NCI-H524 treated with DMSO at 0.1 percent for 48 hours (cell line): Measurements from ENCODE around the gene VMAC.
"Not testable (repeated sequence)": the region's sequence is repeated elsewhere in the genome, so short reads cannot be mapped to it uniquely, and the experiment has no call there.

ENCODE experiments used
- DNase-seq: peaks from one replicate; lab custom pipeline; 2025; lab: John Stamatoyannopoulos, UW

VMAC gene

DNA sequence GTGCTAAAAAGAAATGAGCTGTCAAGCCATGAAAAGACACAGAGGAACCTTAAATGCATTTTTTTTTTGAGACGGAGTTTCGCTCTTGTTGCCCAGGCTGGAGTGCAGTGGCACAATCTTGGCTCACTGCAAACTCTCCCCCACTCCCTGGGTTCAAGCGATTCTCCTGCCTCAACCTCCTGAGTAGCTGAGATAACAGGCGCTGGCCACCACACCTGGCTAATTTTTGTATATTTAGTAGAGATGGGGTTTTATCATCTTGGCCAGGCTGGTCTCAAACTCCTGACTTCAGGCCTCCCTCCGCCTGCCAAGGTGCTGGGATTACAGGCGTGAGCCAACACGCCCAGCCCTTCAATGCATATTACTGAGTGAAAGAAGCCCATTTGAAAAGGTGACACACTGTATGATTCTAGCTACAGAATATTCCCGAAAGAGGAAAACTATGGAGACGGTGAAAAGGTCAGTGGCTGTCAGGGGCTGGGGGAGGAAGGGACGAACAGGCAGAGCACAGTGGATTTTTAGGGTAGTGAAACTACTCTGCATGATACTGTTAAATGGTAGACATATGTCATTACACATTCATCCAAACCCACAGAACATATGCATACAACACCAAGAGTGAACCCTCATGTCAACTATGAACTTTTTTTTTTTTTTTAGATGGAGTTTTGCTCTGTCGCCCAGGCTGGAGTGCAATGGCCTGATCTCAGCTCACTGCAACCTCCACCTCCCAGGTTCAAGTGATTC lies 20.4 kb upstream of the VMAC start:
- not testable (repeated sequence) for DNase-seq

DNA sequence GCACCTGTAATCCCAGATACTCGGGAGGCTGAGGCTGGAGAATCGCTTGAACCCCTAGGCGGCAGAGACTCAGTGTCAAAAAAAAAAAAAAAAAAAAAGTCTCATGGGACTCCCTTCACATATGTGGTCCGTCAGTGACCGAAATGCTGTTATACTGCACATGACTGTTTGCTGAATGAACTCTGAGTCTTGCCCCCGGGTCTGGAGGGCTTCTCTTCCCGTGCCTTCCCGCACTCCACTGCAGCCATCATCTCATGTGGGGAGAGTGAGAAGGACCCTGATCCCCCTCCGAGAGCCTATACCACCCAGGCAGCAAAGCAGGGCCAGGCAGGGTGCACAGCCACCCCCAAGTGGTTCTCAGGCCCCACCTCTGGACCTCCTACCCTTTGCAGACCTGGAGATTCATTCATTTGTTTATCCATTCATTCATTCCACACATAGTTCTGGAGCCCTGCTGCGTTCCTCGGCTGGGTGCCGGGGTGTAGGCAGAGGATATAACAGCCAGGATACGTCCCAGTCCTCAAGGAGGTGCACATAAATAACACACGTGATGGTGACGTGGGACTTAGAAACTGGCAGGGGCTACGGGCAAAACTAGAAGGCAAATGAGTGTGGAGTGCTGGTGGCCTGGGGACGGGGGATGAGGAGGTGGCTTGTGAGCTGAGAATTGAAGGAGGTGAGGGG lies 15.2 kb upstream of the VMAC start:
- DNase-seq = no peak

DNA sequence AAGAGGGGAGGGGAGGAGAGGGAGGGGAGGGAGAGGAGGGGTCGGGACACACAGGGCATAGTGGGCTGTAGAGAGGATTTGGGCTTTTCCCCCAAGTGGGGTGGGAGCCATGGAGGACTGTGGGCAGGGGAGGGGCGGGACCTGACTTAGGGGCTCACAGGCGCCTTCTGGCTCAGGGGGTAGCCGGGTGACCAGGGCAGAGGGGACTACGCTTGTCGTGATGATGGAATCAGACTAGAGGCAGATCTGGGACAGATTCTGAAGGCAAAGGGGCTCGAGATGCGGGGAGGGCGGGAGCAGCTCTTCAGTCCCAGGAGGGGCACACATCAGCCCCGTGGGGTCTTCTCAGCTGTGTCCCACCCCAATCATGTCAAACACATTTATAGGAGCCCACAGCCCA lies 14.6 kb upstream of the VMAC start:
- no peak for DNase-seq

- no peak for DNase-seq
Observed at GRCh38 chr19:5891572-5891937, 13.1 kb upstream of the VMAC start.

DNA sequence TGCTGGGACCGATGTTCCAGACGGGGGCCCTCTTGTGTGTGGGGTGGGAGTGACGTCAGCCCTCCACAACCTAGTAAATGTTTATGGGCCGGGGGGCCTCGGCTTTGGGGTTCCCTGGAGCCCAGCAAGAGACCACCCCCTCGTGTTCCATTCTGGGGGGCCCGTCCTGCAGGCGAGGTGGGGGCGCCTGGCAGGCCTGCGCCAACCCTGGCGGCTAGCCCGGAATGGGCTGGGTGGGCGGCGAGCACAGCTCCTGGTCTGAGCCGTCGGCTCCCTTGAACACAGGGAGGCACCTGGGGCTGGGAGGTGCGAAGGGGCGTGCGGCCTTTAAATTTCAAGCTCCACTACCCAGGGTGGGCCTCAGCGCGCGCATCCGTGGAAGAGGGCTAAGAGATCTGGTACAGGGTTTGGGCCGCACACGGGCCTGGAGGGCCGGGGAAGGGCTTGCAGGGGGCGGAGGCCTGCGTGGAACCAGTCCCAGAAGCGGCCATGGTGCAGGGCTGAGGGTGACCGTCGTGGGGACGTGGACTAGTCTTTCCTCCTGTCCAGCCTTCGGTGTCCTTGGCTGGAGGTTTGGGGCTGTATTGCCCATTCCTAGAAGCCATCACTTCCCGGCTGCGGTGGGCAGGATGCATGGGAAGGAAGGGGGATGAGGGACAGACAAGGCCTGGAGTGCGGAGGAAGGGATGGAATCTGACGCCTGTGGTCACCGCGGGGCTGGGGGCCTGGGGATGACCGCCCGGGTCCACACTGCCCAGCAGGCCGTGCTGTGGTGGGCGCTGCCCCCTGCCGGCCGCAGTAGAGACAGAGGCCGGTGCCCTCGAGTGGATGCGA lies 12.5 kb upstream of the VMAC start:
- DNase-seq = no peak

DNA sequence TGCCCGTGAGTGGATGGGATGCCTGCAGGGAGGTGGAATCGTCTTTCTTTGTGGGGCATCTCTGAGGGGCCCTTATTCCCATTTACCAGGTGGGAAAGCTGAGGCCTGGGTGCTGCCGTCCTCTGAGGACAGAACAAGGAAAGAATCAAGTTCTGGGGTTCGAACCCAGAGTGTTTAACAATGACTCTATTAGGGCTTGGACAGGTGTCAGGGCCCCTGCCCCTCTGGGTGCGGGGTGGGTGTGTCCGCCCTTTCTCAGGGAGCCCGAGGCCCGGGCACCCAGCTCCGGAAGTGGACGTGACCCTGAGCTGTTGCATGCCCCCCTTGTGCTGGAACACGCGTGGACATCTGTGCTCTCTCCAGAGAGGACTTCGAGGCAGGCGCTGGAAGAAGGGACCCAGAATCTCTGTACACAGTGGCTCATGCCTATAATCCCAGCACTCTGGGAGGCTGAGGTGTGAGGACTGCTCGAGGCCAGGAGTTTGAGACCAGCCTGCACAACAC lies 11.8 kb upstream of the VMAC start:
- DNase-seq = no peak

- DNase-seq = no peak
Observed at GRCh38 chr19:5893296-5893903, 11.3 kb upstream of the VMAC start.

DNA sequence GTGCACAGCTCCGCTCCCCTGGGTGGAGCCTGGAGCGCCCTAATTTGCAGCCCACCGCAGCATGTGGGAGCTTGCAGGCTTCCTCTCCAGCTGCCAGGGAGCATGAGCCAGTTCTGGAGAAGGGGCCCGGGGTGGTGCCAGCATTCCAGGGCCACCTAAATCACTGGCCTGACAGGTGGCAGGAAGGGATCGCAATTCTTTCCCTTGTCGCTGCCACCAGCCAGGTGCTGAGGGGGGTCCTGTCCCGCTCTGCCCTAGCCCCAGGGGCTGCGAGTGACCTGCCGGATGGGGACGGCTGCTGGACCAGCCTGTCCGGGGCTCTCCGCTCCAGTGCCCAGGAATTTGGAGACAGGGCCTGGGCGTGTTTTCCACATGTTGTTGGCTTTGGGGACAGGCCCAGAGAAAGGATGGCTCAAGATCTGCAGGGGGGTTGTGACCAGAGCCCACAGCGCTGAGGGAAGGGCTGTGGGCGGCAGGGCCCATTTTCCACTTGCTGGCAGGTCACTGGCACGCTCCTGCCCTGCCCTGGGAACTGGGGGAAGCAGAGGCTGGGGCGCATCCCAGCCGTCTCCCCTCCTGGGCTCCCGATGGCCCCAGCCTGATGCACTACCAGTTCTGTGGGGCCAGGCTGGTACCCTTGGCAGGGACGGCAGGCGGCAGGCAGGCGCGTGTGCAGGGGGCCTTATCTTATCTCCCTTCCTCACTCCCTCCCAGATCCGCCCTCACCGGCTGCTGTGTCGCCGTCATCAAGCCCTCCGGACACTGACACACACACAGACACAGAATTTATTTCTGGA lies 10.6 kb upstream of the VMAC start:
- DNase-seq = no peak

DNA sequence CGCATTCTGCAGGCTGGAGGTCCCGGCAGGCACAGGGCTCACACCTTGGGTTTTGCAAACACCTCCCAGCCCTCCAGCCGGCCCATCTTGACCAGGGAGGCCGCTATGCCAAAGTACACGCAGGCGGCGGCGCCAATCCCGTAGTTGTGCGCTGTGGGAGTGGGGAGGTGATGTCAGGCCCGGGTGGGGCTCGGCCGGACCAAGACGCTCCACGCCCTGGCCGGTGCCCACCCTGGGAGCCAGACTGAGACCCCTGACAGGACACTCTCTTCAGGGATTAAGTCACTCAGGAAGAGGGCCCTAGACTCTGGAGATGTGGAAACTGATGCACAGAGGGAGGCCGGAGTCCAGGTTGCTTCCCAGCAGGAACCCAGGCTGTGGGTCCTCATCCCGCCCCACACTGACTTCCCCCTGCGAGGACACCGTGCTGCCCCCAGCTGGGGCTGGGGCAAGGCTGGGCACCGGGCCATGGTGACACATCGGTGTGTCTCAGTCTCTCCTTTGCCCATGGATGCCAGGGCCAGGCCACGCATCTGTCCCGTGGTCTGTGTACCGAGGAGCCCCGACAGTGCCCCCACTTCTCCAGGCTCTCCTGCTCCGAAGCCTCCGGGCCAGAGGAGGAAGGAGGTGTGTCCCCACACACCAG lies 9.8 kb upstream of the VMAC start:
- no peak for DNase-seq

DNA sequence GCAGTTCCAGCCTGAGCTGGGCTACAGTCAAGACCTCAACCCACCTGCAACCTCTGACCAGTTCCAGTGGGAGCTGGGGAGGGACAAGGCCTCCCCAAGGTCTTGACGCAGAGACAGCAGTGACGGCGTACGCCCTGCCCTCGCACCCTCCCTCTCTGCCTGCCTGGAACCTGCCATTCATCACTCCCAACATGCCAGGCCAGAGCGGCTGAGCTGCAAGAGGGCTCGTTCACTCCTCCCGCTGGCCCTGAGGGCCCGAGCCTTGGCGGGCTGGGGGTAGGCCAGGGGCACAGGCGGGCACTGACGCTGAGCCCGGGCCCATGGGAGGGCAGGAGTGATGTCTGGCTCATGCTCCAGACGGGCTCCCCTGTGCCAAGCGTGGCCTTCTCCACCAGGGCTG lies 9.3 kb upstream of the VMAC start:
- DNase-seq = no peak

DNA sequence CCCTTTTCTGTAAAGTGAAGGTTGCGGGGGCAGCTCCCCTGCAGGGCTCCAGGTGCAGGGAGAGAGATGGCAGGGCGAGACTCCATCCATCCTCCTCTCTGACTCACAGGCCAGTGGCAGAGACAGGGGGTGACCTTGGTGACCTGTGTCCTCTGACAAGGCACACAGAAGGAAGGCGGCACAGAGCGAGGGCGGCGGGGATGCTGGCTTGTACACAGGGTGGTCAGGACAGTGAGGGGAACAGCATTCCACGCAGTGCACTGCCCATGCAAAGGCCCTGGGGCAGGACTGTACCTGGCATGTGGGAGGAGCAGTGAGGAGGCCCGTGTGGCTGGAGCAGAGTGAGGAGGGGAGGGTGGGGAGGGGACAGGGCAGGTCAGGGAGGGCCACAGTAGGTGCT lies 8.8 kb upstream of the VMAC start:
- DNase-seq = no peak

- DNase-seq = no peak
Observed at GRCh38 chr19:5896365-5897076, 8.2 kb upstream of the VMAC start.

- DNase-seq = no peak
Observed at GRCh38 chr19:5897189-5897969, 7.3 kb upstream of the VMAC start.

DNA sequence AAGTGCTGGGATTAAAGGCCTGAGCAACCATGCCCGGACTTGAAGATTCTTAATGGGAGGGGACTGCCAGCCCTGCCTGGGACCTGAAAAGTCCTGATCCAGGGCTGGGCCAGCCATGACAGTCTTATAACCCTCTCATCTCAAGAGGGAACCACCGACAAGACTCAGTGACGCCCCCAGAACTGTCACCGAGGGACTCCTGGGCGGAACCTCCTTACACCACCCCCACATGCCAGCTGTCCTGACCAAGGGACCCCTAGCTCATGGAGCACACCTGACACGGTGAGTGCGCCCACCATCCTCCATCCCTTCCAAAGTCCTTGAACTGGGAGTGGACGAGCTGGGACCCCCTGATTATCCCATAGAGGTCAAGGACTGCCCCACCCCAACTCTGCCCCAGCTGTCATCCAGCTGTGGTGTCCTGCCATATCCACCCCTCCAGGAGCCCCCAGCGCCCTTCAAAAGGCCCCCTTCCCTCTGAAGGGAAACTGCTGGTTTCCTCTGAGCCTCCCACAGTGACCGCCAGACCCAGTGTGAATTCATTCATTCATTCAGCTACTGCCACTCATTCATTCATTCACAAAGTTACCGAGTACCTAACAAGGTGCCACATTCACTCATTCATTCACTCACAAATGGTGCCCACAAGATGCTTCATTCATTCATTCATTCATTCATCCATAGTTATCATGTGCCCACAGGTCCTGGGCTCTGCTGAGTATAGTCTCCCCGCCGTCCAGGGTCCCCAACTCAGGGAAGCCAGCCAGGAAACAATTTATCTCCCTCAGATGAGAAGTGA lies 4.7 kb upstream of the VMAC start:
- no peak for DNase-seq

DNA sequence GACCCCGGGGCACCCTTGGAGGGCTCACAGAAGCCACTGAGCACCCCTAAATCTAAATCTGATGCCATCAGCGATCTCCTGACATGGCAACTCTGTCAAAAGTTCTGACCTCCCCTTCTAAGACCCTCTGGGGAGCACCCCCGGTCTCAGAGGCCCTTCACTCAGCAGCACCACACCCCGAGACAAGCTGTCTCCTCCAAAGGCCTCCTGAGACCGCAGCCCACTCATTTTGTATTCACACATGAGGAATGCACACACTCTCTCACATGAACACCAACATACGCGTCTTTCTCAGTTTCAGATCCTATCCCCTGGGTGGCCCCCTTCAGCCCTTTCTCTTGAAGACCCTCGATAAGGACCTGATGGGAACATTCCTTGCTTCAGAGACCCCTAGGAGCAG lies 3.7 kb upstream of the VMAC start:
- no peak for DNase-seq

DNA sequence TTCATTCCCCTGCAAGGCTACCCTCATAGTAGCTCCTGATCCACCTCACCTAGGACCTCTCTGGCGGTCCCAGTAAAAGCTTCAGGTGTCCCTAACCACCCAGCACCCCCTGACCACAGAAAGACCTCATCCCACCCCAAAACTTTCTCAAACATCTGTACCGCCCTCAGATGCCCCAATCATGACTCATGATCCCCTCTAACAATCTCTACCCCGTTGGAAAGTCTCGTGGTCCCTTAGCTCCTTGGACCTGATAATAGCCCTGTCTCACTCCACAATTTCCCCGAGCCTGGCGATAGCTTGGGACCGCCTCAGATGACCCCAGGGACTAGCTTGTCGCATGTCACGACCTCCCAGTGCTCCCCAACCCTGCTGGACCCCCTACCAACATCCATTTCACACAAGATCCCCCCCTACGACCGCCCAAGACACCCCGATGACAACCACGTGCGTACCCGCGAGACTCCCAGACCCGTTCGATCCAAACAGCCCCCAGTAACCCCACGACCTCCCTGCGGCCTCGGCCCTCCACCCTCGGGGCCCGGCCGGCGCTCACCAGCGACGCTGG lies 1.5 kb upstream of the VMAC start:
- DNase-seq = no peak

DNA sequence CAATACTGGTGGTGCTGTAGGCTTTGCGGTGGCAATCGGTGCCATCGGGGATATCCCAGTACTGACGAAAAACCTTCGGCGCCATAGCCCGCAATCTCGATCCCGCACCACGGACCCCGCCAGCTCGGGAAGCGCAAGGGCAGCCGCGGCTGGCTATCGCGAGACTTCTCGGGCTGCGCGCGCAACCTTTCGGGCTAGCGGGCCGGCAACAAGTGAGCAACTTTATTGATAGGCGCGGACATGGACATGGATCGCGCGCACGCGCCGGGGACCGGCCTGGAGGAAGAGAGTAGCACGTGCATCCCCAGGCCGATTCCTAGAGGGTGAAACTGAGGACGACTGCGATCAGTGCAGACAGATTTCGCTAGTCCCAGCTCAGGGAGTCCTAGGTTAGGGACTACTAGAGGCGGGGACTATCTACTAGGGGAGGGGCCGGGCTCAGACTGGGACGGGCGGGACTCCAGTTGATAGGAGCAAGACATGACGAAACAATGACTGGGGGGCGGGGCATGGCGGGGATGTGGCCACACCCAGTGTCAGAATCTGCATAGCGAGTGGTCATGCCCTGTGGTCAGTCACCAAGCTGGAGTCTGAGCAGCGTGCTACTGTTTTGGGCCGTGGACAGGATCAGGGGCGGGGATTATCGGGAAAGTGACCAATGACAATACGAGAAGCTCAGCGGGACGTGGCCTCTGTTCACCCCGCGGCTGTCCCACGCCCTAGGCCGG lies 884 bp upstream of the VMAC start, which contains the start of gene NDUFA11:
TSS of gene NDUFA11 (minus strand) at position 167 of the 728 bp plus-strand sequence. CDS start at position 85, 82 bp downstream.
- peak; percentile 91 for DNase-seq
